HG02678 (cell line): ENCODE results near the gene INO80B.
"Not testable (repeated sequence)": the region's sequence is repeated elsewhere in the genome, so short reads cannot be mapped to it uniquely, and the experiment has no call there.

Source experiments
- ATAC-seq: cut with Tn5 transposase; IDR thresholded peaks from one replicate; pipeline ENCODE4 v1.9.1; 2021; ENCODE audit warnings: mild to moderate bottlenecking, moderate library complexity; ENCODE audit not compliant: unreplicated experiment

The INO80B gene

GRCh38 chr2:74454654-74455511, at the start of gene INO80B:
Gene INO80B, plus strand, starts transcription at chr2:74455087. Its CDS starts 30 bp downstream, at chr2:74455117.
- ATAC-seq: peak; percentile 39

GRCh38 chr2:74406035-74406434, 48.9 kb upstream of the INO80B start:
- no peak for ATAC-seq

GRCh38 chr2:74407682-74408081, 47.2 kb upstream of the INO80B start:
- no peak for ATAC-seq

GRCh38 chr2:74413001-74413698, 41.7 kb upstream of the INO80B start:
- no peak for ATAC-seq

- ATAC-seq: no peak
Measured at GRCh38 chr2:74414441-74414840, 40.4 kb upstream of the INO80B start.

GRCh38 chr2:74414881-74415761, 39.8 kb upstream of the INO80B start:
- peak; percentile 51 for ATAC-seq

- no peak for ATAC-seq
Measured at GRCh38 chr2:74415762-74416395, 39.0 kb upstream of the INO80B start.

- no peak for ATAC-seq
Measured at GRCh38 chr2:74416778-74417177, 38.1 kb upstream of the INO80B start.

GRCh38 chr2:74417197-74417596, 37.7 kb upstream of the INO80B start:
- no peak for ATAC-seq

- ATAC-seq: no peak
Measured at GRCh38 chr2:74417763-74418162, 37.1 kb upstream of the INO80B start.

- ATAC-seq: no peak
Measured at GRCh38 chr2:74418312-74418711, 36.6 kb upstream of the INO80B start.

- ATAC-seq: no peak
Measured at GRCh38 chr2:74419345-74419744, 35.5 kb upstream of the INO80B start.

- no peak for ATAC-seq
Measured at GRCh38 chr2:74420006-74420405, 34.9 kb upstream of the INO80B start.

- not testable (repeated sequence) for ATAC-seq
Measured at GRCh38 chr2:74420443-74421103, 34.3 kb upstream of the INO80B start.

- peak; percentile 95 for ATAC-seq
Measured at GRCh38 chr2:74421221-74421870, 33.5 kb upstream of the INO80B start, which contains the start of the genes C2orf81 and WDR54. Gene C2orf81, minus strand, starts transcription at chr2:74421619. Its CDS starts 59 bp downstream, at chr2:74421560. Gene WDR54, plus strand, starts transcription at chr2:74421730. Its CDS starts 424 bp downstream, at chr2:74422154.

GRCh38 chr2:74423231-74424095, 31.4 kb upstream of the INO80B start:
- no peak for ATAC-seq

- ATAC-seq: no peak
Measured at GRCh38 chr2:74424139-74424992, 30.5 kb upstream of the INO80B start.
